Muscle of leg (tissue), 11 donors: ENCODE results near the gene FGF18. TPM values are rescaled to one million over a fixed set of nuclear protein-coding genes. Genes with fewer than 3 reads are reported as not detected.

Source experiments
- DNase-seq: peaks from one replicate; pipeline ENCODE4 v3.0.0; 2013
- H3K27ac ChIP-seq: one replicate; pipeline ENCODE4 v1.5.1; 2013; ENCODE audit warnings: mild to moderate bottlenecking, low read length, control low read depth
- H3K27me3 ChIP-seq: one replicate; pipeline ENCODE4 v1.6.1; 2013; ENCODE audit warnings: low read length; ENCODE audit not compliant: control insufficient read depth, insufficient read depth
- H3K36me3 ChIP-seq: one replicate; pipeline ENCODE4 v1.6.1; 2013; ENCODE audit warnings: low read length; ENCODE audit not compliant: control insufficient read depth, insufficient read depth
- H3K4me1 ChIP-seq: one replicate; pipeline ENCODE4 v1.6.1; 2013; ENCODE audit warnings: low read length; ENCODE audit not compliant: control insufficient read depth, insufficient read depth
- H3K4me3 ChIP-seq: one replicate; pipeline ENCODE4 v1.5.1; 2013; ENCODE audit warnings: low read length, control low read depth
- H3K9me3 ChIP-seq: replicated peaks from 2 replicates; pipeline ENCODE4 v1.6.1; 2013; ENCODE audit warnings: low read depth, low read length; ENCODE audit not compliant: control insufficient read depth
- WGBS: methylation state at CpG from one replicate; pipeline ENCODE4 v1.1.5; 2013; ENCODE audit warnings: missing lambda C conversion rate; ENCODE audit not compliant: insufficient coverage; 5-methylcytosine and 5-hydroxymethylcytosine counted together
- polyA plus RNA-seq, 8 donors: library from polyadenylated mRNA; unstranded; fragments of 120-200 nt; gene quantifications; one replicate each; pipeline versions ENCODE4 v1.2.1 to v1.2.3, GENCODE V29; 2013; ENCODE audit warnings: inconsistent platforms in 1 of 8, low replicate concordance in 1 of 8; ENCODE audit not compliant: insufficient read length in 8 of 8, insufficient read depth in 1 of 8
- total RNA-seq: library from RNA; stranded (reverse); fragments of 120-200 nt; gene quantifications from one replicate; pipeline ENCODE4 v1.2.4, GENCODE V29; 2013

Gene FGF18
- total and polyA plus RNA-seq, 9 donors: 12.6 to 27.8 (median 20.9) TPM

DNA sequence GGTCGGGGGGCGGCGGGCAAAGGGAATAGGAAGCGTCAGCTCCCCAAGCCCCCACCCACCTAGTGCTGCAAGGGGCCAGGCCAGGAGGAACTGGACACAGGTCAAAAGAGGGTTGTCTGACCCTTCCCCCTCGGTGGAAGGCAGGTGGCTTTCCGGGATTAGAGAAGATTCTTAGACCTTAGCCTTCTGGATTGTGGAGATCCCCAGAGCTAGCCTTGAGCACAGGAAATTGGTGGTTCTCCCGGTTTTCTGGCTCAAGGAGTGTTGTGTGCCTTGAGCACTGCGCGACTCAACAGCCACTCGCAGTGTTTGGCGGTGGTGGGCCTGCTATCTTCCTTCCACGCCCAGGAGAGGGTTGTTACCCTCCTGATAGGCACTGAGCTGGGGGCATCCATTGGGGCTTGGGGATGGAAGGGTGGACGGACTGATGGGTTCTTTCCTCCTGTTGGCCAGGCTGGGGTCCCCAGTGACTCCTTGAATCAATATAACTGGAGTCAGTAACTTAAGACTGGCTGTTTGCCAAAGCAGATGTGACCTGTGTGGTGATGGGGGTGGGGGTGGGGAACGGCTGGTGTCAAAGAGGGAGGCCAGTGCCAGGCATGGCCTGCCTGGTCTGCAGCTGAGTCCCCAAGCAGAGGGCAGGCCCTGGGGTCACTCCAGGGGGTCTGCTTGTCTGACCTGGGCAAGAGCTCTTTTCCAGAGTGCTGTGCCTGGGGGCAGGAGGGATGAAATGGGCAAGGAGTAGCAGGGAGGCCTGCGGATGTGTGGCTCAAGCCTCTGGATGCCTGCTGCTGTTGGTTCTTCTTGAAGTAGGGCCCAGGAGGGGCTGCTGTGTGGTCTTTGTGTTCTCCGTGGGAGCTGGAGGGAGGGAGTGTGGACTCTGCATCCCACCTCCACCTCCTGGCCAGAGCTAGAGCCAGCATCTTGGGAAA lies 2.1 kb downstream of the FGF18 start:
- Histone ChIP-seq H3K27me3 (peaks cover 26% of the 10 kb centered on the region), H3K4me1 (peaks cover 34% of the 10 kb centered on the region), H3K36me3 (peaks cover 3% of the 10 kb centered on the region), H3K4me3 (peak overlapping the region; percentile 56), H3K27ac (peak overlapping the region; percentile 59), H3K9me3 (no peaks in the 10 kb centered on the region)
- 26% methylated on average over 8 of the region's 16 CpGs for WGBS
- peak; percentile 55 for DNase-seq

DNA sequence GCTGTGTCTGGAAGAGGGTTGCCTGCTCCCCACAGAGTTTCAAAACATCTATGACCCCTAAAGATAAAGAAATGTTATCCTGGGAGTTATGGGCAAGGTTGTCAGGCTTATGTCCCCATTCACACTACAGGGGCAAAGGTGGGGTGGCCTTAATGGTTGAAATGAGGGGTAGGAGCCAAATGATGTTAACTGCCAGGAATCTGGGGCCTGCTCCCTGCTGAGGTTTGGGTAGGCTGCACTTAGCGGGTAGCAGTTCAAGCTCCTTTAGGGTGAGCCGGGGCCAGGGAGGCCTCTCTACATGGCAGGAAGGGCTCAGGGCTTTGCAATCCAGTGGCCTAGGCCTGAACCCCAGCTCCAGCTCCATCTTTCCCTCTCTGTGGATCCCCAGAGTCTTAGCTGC lies 3.0 kb downstream of the FGF18 start:
- Histone ChIP-seq H3K36me3 (peaks cover 3% of the 10 kb centered on the region), H3K9me3 (no peaks in the 10 kb centered on the region), H3K4me1 (peaks cover 34% of the 10 kb centered on the region), H3K27me3 (peaks cover 26% of the 10 kb centered on the region), H3K4me3 (no peak overlapping the region), H3K27ac (no peak overlapping the region)
- 77% methylated on average over 2 of the region's 2 CpGs for WGBS
- DNase-seq: no peak

DNA sequence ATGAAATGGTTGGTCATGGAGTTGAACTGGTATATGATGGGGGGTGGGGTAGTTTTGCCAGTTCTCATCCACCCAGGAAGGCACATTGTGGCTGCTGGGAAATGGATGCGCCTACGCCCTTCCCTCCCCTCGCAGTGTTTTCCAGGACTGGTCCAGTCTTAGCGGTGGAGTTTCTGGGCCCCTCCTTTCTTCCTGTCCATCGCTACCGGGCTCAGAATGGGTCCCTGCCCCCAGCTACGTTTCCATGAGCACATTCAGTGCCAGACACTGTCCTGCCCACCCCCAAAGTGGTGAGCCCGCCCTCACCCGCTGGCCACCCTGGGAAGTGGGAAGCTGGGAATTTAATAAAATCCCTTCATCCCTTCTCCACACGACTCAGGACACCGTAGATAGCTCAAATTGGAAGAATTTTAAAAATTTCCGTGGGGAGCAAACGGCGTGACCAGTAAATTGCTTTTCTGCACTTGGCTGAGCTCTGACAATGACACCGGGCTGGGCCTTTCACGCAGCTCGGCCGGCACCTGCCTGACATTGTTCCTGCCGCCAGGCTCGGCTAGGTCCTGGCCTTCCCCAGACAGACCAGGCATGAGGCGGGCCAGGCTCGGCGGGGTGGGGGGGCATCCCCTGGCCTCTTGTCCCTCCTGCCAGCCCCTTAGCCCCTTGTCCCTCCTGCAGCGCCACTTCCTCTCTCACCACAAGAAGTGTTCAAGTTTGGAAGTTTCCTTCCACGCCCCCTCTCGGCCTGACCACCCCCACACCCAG lies 3.6 kb downstream of the FGF18 start:
- Histone ChIP-seq H3K27ac (no peak overlapping the region), H3K4me1 (peaks cover 34% of the 10 kb centered on the region), H3K4me3 (no peak overlapping the region), H3K9me3 (no peaks in the 10 kb centered on the region), H3K36me3 (peaks cover 2% of the 10 kb centered on the region), H3K27me3 (peaks cover 26% of the 10 kb centered on the region)
- peak; percentile 35 for DNase-seq
- whole genome bisulfite sequencing: 52% methylated on average over 16 of the region's 26 CpGs

DNA sequence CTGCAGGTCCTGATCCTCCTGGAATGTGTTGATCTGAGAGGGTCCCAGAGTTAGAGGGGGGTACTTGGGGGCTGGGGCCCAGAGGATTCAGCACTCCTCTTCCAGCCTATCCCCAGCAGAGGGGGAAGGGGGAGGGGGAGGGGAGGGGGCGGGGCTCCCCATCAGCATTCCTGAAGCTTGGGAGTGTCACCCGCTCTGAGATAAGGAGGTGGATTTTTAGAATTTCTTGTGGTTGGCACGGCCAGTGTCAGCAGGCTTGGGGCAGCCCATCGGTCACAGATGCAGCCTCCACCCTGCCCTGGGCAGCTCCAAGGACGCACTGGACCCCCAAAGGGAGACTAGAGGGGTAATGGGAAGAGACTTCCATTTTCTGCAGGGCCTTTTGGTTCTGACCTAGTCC lies 5.3 kb downstream of the FGF18 start:
- no peak for DNase-seq
- WGBS: 77% methylated on average over 3 of the region's 5 CpGs
- Histone ChIP-seq H3K36me3 (peaks cover 2% of the 10 kb centered on the region), H3K9me3 (no peaks in the 10 kb centered on the region), H3K4me1 (peaks cover 36% of the 10 kb centered on the region), H3K27me3 (peaks cover 21% of the 10 kb centered on the region), H3K27ac (no peak overlapping the region), H3K4me3 (no peak overlapping the region)

DNA sequence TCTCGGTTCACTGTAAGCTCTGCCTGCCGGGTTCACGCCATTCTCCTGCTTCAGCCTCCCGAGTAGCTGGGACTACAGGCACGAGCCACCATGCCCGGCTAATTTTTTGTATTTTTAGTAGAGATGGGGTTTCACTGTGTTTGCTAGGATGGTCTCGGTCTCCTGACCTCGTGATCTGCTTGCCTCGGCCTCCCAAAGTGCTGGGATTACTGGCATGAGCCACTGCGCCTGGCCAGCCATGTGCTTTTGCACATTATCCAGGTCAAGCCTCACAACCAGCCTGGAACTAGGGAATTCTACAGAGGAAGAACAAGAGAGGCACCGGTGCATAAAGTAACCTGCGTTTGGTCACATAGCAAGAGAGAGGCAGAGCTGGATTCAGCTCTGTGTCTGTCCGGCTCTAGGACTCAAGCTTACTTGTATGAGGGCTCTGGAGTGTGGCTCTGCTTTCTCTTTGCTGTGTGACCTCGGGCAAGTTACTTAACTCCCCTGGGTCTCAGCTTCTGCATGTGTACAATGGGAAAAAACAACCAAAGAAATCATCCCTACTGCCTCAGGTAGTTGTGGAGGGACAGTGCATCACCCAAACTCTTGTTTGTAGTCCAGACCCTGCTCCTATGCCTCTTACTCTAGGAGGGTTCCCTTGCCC lies 6.3 kb downstream of the FGF18 start:
- Histone ChIP-seq H3K4me3 (no peak overlapping the region), H3K27ac (no peak overlapping the region), H3K27me3 (peaks cover 15% of the 10 kb centered on the region), H3K36me3 (peaks cover 2% of the 10 kb centered on the region), H3K9me3 (no peaks in the 10 kb centered on the region), H3K4me1 (peaks cover 30% of the 10 kb centered on the region)
- no peak for DNase-seq
- WGBS: 75% methylated on average over 2 of the region's 14 CpGs

DNA sequence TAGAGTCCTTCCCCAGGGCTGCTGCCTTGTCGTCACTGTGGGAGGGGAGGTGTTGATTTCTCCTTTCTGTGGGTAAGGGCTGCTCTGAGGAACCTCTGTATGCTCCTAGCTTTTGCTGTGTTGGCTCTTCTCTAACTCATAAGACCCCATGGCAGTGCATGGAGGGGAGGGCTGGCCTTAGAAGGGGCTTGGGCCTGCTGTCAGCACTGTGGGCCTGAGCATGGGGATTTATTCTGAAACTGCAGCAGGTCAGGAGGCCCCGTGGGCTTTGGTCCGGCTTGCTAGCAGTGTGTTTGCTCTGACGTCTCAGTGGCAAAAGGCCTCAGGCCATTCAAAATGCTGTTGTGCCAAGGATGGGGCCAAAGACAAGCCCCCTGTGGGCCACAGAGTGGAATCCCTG lies 6.8 kb downstream of the FGF18 start:
- peaks cover 25% of the 10 kb centered on the region for H3K4me1 ChIP-seq
- H3K36me3 ChIP-seq: peaks cover 2% of the 10 kb centered on the region
- H3K27ac ChIP-seq: no peak overlapping the region
- 17% methylated on average over 2 of the region's 4 CpGs for WGBS
- no peak for DNase-seq
- no peaks in the 10 kb centered on the region for H3K9me3 ChIP-seq
- H3K27me3 ChIP-seq: peaks cover 10% of the 10 kb centered on the region
- H3K4me3 ChIP-seq: no peak overlapping the region

DNA sequence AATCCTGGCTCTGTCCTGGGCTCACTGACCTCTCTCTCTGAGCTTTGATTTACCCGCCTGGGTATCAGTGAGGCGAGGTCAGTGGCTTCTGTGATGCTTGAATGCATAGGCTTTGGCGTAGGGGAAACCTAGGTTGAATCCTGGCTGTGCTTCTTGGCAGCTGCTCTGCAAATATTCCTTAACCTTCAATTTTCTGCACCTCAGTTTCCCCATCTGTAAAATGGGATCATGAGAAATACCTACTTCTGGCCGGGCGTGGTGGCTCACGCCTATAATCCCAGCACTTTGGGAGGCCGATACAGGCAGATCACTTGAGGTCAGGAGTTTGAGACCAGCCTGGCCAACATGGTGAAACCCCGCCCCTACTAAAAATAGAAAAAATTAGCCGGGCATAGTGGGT lies 7.2 kb downstream of the FGF18 start:
- Histone ChIP-seq H3K27ac (no peak overlapping the region), H3K27me3 (peaks cover 6% of the 10 kb centered on the region), H3K4me1 (peaks cover 21% of the 10 kb centered on the region), H3K9me3 (no peaks in the 10 kb centered on the region), H3K4me3 (no peak overlapping the region), H3K36me3 (peaks cover 2% of the 10 kb centered on the region)
- no peak for DNase-seq
- 91% methylated on average over 6 of the region's 9 CpGs for WGBS

DNA sequence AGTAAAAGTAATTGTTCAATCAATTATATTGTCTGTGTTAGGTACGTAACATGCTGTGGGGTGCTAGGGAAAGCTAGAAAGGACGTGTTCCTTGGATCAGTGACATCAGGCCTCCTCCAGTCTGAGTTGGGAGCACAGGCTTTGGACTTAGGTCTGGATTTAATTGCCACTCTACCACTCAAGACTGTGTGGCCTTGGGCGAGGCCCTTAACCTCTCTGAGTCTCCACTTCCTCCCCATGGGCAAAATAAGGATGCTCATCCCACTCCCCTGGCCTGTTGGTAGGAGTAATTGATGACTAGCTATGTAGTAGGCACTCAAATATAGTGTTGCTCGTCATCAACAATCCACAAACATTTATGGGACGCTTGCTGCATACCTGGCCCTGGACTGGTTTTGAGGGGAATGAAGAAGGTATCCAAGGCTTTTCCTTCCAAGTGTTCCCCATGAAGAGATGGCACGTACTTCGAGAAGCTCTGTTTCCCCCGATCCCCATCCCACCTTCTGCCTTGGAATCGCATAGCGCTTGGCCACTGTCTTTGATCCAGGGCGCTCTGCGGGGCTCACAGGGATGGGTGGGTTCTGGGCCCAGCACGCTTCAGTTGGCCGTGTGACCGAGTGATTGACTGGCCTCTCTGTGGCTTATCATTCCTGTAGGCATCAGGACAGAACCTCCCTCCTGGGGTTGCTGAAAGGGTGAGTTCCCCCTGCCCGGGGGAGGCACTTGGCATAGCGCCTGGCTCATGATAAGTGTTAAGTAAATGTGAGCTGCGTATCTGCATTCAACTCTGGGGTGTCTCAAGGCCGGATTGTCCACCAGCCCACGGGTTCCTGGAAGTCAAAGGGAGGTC lies 8.1 kb downstream of the FGF18 start:
- no peak overlapping the region for H3K4me3 ChIP-seq
- peaks cover 2% of the 10 kb centered on the region for H3K27me3 ChIP-seq
- no peaks in the 10 kb centered on the region for H3K9me3 ChIP-seq
- H3K4me1 ChIP-seq: peaks cover 12% of the 10 kb centered on the region
- peaks cover 2% of the 10 kb centered on the region for H3K36me3 ChIP-seq
- WGBS: 86% methylated on average over 15 of the region's 20 CpGs
- no peak overlapping the region for H3K27ac ChIP-seq
- no peak for DNase-seq

DNA sequence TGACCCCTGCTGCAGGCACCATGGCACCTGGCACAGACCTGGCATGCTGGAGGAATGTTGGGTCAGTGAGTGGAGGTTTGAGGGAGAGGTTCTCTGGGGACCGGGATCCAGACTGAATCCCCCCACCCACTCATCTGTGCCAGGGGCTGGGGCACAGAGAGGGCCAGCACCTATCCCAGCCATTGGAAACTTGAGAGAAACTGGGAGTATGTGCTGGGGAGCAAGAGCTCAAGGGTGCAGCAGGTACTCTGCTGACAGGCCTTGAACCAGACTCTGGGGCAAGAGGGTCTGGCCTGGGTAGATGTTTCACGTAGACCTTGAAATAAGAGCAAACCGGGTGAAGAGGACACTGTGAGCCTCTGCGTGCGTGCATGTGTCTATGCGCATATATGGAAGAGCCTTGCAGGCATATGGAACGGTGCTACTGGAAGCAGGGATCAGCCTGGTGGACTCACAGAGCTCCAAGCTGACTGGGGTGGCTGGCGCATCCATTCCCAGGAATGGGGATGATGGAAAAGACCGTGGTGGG lies 8.8 kb downstream of the FGF18 start:
- Histone ChIP-seq H3K4me3 (no peak overlapping the region), H3K4me1 (peaks cover 10% of the 10 kb centered on the region), H3K27ac (no peak overlapping the region), H3K9me3 (no peaks in the 10 kb centered on the region), H3K36me3 (peaks cover 2% of the 10 kb centered on the region), H3K27me3 (no peaks in the 10 kb centered on the region)
- no peak for DNase-seq
- WGBS: 87% methylated on average over 8 of the region's 9 CpGs
